A549 (cell line): ENCODE data around the gene EBF3.

Experiments
- CHD2 ChIP-seq: fragments of 150-350 bp; IDR thresholded peaks from 2 replicates; pipeline ENCODE4 v1.6.1; 2014; ENCODE audit warnings: low read length; ENCODE audit not compliant: partially characterized antibody
- CTCF ChIP-seq: fragments of >200 bp; sonication (Bioruptor Twin); formaldehyde crosslinking; IDR thresholded peaks from 3 replicates; pipeline ENCODE4 v1.5.1; 2016
- EP300 ChIP-seq, 2 experiments: fragments of >200 bp; sonication (Bioruptor Twin); formaldehyde crosslinking; IDR thresholded peaks; 2 replicates in 1 of 2; 3 replicates in 1 of 2; pipeline ENCODE4 v1.6.1; 2016 to 2017
- ESRRA ChIP-seq: fragments of 150-350 bp; IDR thresholded peaks from 2 replicates; pipeline ENCODE4 v1.6.1; 2014; ENCODE audit warnings: mild to moderate bottlenecking, low read length, borderline replicate concordance
- FOSB ChIP-seq: fragments of 250-450 bp; sonication (Bioruptor Pico); IDR thresholded peaks from 2 replicates; pipeline ENCODE4 v1.5.0; 2020; ENCODE audit warnings: mild to moderate bottlenecking, moderate library complexity
- MYC ChIP-seq: IDR thresholded peaks from 2 replicates; pipeline ENCODE4 v1.6.1; 2012; ENCODE audit warnings: mild to moderate bottlenecking, inconsistent platforms, low read length, improper control_type of control experiment, borderline replicate concordance
- SREBF2 ChIP-seq: fragments of 450-650 bp; IDR thresholded peaks from 2 replicates; pipeline ENCODE4 v1.6.1; 2014; ENCODE audit warnings: mild to moderate bottlenecking, moderate library complexity
- TFCP2L1 ChIP-seq: fragments of 250-450 bp; sonication (Bioruptor Pico); IDR thresholded peaks from 2 replicates; pipeline ENCODE4 v1.5.0; 2021; ENCODE audit warnings: mild to moderate bottlenecking

GRCh38 chr10:129873351-129873750, 90.7 kb downstream of the EBF3 start:
- no peak for TF ChIP-seq ESRRA
- TF ChIP-seq EP300 (IDR thresholded peaks at IDR 0.05) = no peak
- no peak for TF ChIP-seq CHD2
- TF ChIP-seq CTCF = no peak
- TF ChIP-seq FOSB (CRISPR knock-in tag) = no peak
- no peak for TF ChIP-seq TFCP2L1 (CRISPR knock-in tag)
- TF ChIP-seq SREBF2 = no peak
- TF ChIP-seq MYC = no peak
